CD4-positive, alpha-beta T cell (primary cell): Measurements from ENCODE around the gene AFF3. TPM values are rescaled to one million over a fixed set of nuclear protein-coding genes. Genes with fewer than 3 reads are reported as not detected.

Experiments used
- ATAC-seq: fragments of 200-7000 bp; cut with Tn5 transposase; one replicate; pipeline ENCODE4 v1.10.0; 2022; ENCODE audit warnings: mild to moderate bottlenecking; ENCODE audit not compliant: poor library complexity
- CTCF ChIA-PET: fragments of 350-600 bp; sonication (Branson Sonifier 250); formaldehyde crosslinking; loops from one replicate; lab custom pipeline; 2021; ENCODE audit warnings: antibody characterized with exemption, inconsistent platforms; lab: Charles Lee
- POLR2A ChIA-PET: fragments of 350-600 bp; sonication (Branson Sonifier 250); formaldehyde crosslinking; loops from one replicate; lab custom pipeline; 2021; ENCODE audit warnings: antibody characterized with exemption, inconsistent platforms; lab: Charles Lee
- DNase-seq, 14 experiments: peaks; one replicate each; pipeline ENCODE4 v3.0.0-alpha.2; 2013 to 2020; ENCODE audit warnings: mixed read lengths in 2 of 14
- H3K27ac ChIP-seq, 2 donors: one replicate each; pipeline versions ENCODE4 v1.5.1 to v1.7.0; 2013; ENCODE audit warnings: low read length in 2 of 2, low read depth in 1 of 2, mild to moderate bottlenecking in 1 of 2
- H3K27me3 ChIP-seq, 2 experiments: 1 replicate in 1 of 2; 2 replicates in 1 of 2; pipeline versions ENCODE4 v1.6.1 to v1.7.0; 2013; ENCODE audit warnings: low read length in 2 of 2, control low read depth in 1 of 2, mild to moderate bottlenecking in 1 of 2, moderate library complexity in 1 of 2; ENCODE audit not compliant: insufficient read depth in 2 of 2, control insufficient read depth in 1 of 2
- H3K36me3 ChIP-seq: one replicate; pipeline ENCODE4 v1.6.1; 2013; ENCODE audit warnings: low read length, control low read depth; ENCODE audit not compliant: insufficient read depth
- H3K4me1 ChIP-seq: one replicate; pipeline ENCODE4 v1.6.1; 2013; ENCODE audit warnings: low read length, control low read depth; ENCODE audit not compliant: insufficient read depth
- H3K4me3 ChIP-seq: one replicate; pipeline ENCODE4 v1.5.1; 2013; ENCODE audit warnings: mild to moderate bottlenecking, low read length, moderate library complexity
- H3K9me3 ChIP-seq, 2 experiments: 1 replicate in 1 of 2; 2 replicates in 1 of 2; pipeline versions ENCODE4 v1.6.1 to v1.7.0; 2013; ENCODE audit warnings: low read length in 2 of 2, mild to moderate bottlenecking in 2 of 2, control low read depth in 1 of 2, moderate library complexity in 1 of 2; ENCODE audit not compliant: control insufficient read depth in 1 of 2, insufficient read depth in 1 of 2
- H3K27ac Mint-ChIP-seq: one replicate; pipeline ENCODE4 v1.8.0; 2020; ENCODE audit warnings: mixed read lengths
- H3K27me3 Mint-ChIP-seq: one replicate; pipeline ENCODE4 v1.8.0; 2021; ENCODE audit warnings: mixed read lengths
- H3K36me3 Mint-ChIP-seq: one replicate; pipeline ENCODE4 v1.8.0; 2021; ENCODE audit warnings: low read depth, mixed read lengths
- H3K4me1 Mint-ChIP-seq: one replicate; pipeline ENCODE4 v1.8.0; 2021; ENCODE audit warnings: low read depth, mixed read lengths
- H3K4me3 Mint-ChIP-seq: one replicate; pipeline ENCODE4 v1.8.0; 2020; ENCODE audit warnings: mild to moderate bottlenecking, mixed read lengths
- H3K9me3 Mint-ChIP-seq: one replicate; pipeline ENCODE4 v1.8.0; 2020; ENCODE audit warnings: mixed read lengths
- intact Hi-C, 2 experiments: fragments of 100-400 bp; cut with DNase I in 1 of 2; cut with micrococcal nuclease in 1 of 2; formaldehyde crosslinking; loops; one replicate each; pipeline versions ENCODE4 v1.15.1 to v1.9.0; 2023 to 2025; cut with DNase I, micrococcal nuclease
- total RNA-seq, 174 experiments: library from RNA in 2 of 174; stranded (reverse) in 2 of 174; gene quantifications; one replicate each; pipeline ENCODE4 v1.2.3 and lab custom pipeline; 2021 to 2026
- TF ChIP-seq, protein P1 (sequence below): fragments of 200-600 bp; IDR thresholded peaks from one replicate; pipeline ENCODE4 v1.8.0; 2022; ENCODE audit warnings: antibody characterized with exemption, mild to moderate bottlenecking

AFF3 gene
- total RNA-seq, 2 experiments from 2014 or later = 15.4 to 15.7 TPM

DNA sequence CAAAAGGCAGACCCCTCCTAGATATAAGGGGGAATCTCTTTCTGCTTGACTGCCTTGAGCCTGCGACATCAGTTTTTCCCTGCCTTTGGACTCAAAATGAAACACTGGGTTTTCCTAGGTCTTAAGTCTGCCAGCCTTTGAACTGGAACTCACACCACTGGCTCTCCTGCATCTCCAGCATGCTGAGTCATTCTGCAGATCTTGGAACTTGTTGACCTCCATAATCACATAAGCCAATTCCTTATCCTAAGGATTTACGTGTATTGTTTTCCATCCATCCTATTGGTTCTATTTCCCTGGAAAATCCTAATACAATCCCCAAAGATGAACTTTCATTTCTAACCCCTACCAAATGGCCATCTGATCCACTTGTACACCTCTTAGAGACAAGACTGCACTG is 88.0 kb downstream of the AFF3 start:
- Histone ChIP-seq H3K9me3 (no peaks in the 10 kb centered on the region), H3K27me3 (no peaks in the 10 kb centered on the region), H3K4me1 (no peaks in the 10 kb centered on the region), H3K27ac (no peak overlapping the region), H3K36me3 (no peaks in the 10 kb centered on the region), H3K4me3 (no peak overlapping the region)
- ATAC-seq (no peak), DNase-seq (no peak)
- no peaks in the 10 kb centered on the region for H3K9me3 Mint-ChIP-seq
- H3K27me3 Mint-ChIP-seq = no peaks in the 10 kb centered on the region
- peaks cover 5% of the 10 kb centered on the region for H3K36me3 Mint-ChIP-seq
- ChIA-PET CTCF (no interaction called here), POLR2A (no interaction called here)
- no peak overlapping the region for H3K4me3 Mint-ChIP-seq
- H3K27ac Mint-ChIP-seq = no peak overlapping the region
- intact Hi-C loops = no loop called here
- peaks cover 4% of the 10 kb centered on the region for H3K4me1 Mint-ChIP-seq
- TF ChIP-seq, protein P1, sequence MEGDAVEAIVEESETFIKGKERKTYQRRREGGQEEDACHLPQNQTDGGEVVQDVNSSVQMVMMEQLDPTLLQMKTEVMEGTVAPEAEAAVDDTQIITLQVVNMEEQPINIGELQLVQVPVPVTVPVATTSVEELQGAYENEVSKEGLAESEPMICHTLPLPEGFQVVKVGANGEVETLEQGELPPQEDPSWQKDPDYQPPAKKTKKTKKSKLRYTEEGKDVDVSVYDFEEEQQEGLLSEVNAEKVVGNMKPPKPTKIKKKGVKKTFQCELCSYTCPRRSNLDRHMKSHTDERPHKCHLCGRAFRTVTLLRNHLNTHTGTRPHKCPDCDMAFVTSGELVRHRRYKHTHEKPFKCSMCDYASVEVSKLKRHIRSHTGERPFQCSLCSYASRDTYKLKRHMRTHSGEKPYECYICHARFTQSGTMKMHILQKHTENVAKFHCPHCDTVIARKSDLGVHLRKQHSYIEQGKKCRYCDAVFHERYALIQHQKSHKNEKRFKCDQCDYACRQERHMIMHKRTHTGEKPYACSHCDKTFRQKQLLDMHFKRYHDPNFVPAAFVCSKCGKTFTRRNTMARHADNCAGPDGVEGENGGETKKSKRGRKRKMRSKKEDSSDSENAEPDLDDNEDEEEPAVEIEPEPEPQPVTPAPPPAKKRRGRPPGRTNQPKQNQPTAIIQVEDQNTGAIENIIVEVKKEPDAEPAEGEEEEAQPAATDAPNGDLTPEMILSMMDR = no peak

DNA sequence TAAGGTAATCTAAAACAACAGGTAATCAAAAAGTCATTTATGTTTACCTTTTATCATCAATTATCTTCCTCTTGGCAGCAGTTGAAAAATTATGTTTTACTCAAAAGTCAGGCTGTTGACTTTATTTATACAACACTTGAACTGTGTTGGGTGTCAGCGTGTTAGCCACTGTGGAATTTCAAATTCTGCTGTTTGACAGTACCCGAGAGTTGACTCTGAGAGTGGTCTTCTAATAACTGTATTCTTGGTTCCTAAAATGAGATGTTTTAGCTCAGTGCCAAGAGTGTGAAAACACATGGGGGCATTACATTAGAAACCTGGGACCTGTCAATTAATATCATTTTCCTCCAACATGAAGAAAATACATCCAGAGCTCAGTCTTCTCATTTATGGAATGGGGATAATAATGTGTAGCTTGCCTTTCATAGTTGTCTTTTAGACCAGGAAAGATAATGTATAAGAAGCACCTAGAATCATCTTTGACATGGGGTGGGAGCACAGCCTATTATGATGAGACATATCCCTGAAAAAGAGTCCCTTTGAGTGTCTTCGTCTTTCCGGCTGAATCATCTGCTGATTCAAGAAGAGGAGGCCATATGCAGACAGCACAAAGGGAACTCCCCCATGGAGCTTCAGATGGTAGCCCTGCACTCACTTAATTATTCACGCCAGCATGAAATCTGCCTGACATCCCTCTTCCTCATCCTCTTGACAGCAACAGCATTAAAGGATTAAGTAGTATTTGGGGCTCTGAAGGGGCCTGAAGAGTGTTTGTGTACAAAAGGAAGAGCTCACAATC is 89.1 kb downstream of the AFF3 start:
- ChIA-PET POLR2A (no interaction called here), CTCF (no interaction called here)
- DNase-seq (no peak), ATAC-seq (no peak)
- no peak overlapping the region for H3K4me3 ChIP-seq
- H3K4me3 Mint-ChIP-seq = no peak overlapping the region
- H3K9me3 Mint-ChIP-seq = no peaks in the 10 kb centered on the region
- H3K27me3 ChIP-seq = no peaks in the 10 kb centered on the region
- no peak overlapping the region for H3K27ac Mint-ChIP-seq
- no peaks in the 10 kb centered on the region for H3K4me1 ChIP-seq
- intact Hi-C loops = no loop called here
- TF ChIP-seq, protein P1 = no peak
- no peaks in the 10 kb centered on the region for H3K9me3 ChIP-seq
- no peaks in the 10 kb centered on the region for H3K27me3 Mint-ChIP-seq
- H3K36me3 Mint-ChIP-seq = peaks cover 5% of the 10 kb centered on the region
- H3K36me3 ChIP-seq = no peaks in the 10 kb centered on the region
- H3K27ac ChIP-seq = no peak overlapping the region
- H3K4me1 Mint-ChIP-seq = no peaks in the 10 kb centered on the region

DNA sequence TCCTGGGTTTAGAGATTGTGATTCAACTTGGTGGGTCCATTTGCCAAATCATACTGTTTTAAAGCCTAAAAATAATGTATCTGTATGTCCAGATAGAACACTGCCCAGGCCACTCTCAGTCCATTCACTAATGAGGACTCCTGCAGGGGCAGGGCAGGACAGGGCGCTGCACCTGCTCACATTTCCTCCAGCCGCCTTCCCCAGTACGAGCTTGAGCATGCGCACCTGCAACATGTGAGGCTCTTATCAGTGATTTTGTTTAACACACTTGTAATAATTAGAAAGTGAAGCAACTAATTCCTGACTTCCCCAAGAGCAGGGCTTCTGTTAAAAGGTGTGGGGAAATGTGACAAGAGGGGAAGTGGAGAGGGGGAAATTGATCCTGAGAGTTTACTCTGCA is 89.7 kb downstream of the AFF3 start:
- Mint-ChIP-seq H3K9me3 (no peaks in the 10 kb centered on the region), H3K27ac (no peak overlapping the region), H3K27me3 (no peaks in the 10 kb centered on the region), H3K4me1 (no peaks in the 10 kb centered on the region), H3K36me3 (peaks cover 5% of the 10 kb centered on the region), H3K4me3 (no peak overlapping the region)
- CTCF ChIA-PET = no interaction called here
- ATAC-seq (no peak), DNase-seq (no peak)
- intact Hi-C loops = no loop called here
- H3K36me3 ChIP-seq = no peaks in the 10 kb centered on the region
- POLR2A ChIA-PET = no interaction called here
- H3K4me3 ChIP-seq = no peak overlapping the region
- no peaks in the 10 kb centered on the region for H3K4me1 ChIP-seq
- no peaks in the 10 kb centered on the region for H3K9me3 ChIP-seq
- TF ChIP-seq, protein P1 = no peak
- no peaks in the 10 kb centered on the region for H3K27me3 ChIP-seq
- H3K27ac ChIP-seq = no peak overlapping the region
